Stimulated activated naive CD8-positive, alpha-beta T cell treated with anti-CD3 and anti-CD28 coated beads, Interleukin-15, Interleukin-2, amounts not matched to agents 100 ng/mL and 50 ng/mL, for 24 hours (primary cell): ENCODE data around the gene CLIC2.
"Not testable (repeated sequence)": the region's sequence is repeated elsewhere in the genome, so short reads cannot be mapped to it uniquely, and the experiment has no call there.

Experiments used
- H3K27ac Mint-ChIP-seq: one replicate; pipeline ENCODE4 v1.8.0; 2021; ENCODE audit warnings: mild to moderate bottlenecking, mixed read lengths
- H3K27me3 Mint-ChIP-seq: one replicate; pipeline ENCODE4 v1.8.0; 2021; ENCODE audit warnings: mixed read lengths
- H3K36me3 Mint-ChIP-seq: one replicate; pipeline ENCODE4 v1.8.0; 2021; ENCODE audit warnings: low read depth, mixed read lengths
- H3K4me1 Mint-ChIP-seq: one replicate; pipeline ENCODE4 v1.8.0; 2021; ENCODE audit warnings: low read depth, mixed read lengths
- H3K4me3 Mint-ChIP-seq: one replicate; pipeline ENCODE4 v1.8.0; 2021; ENCODE audit warnings: mild to moderate bottlenecking, mixed read lengths
- H3K9me3 Mint-ChIP-seq: one replicate; pipeline ENCODE4 v1.8.0; 2021; ENCODE audit warnings: mixed read lengths

The CLIC2 gene

DNA sequence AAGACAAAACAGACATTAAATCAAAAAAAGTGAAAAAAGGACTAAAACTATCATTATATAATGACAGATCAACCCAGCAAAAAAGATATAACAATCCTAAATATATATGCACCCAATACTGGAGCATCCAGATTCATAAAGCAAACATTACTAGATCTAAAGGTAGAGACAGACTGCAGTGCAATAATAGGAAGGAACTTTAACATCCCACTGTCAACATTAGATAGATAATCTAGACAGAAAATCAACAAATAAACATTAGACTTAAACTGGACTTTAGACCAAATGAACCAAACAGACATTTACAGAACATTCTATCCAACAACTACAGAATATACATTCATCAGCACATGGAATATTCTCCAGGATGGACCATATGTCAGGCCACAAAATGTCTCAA, 40.6 kb downstream of the CLIC2 start:
- H3K27ac Mint-ChIP-seq: no peak overlapping the region
- H3K27me3 Mint-ChIP-seq: no peaks in the 10 kb centered on the region
- H3K4me1 Mint-ChIP-seq: no peaks in the 10 kb centered on the region
- no peak overlapping the region for H3K4me3 Mint-ChIP-seq
- H3K36me3 Mint-ChIP-seq: no peaks in the 10 kb centered on the region
- no peaks in the 10 kb centered on the region for H3K9me3 Mint-ChIP-seq

DNA sequence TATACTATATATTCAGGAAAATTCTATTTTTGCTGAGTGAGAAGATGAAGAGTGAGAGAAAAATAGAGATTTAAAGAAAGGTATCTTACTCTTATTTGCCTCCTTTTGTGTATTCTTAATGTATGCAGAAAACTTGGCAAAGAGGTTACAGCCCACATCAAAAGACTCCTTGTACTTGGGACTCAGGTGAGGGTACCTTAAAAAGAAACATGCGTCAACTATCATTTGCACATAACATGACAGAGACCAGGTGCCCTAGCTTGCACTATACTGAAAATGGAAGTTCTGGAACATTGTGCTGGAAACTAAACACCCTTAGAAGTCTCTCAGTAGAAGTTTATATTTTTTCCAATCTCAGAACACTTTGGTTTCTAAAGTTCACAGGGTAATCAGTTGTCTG, 54.5 kb downstream of the CLIC2 start:
- no peaks in the 10 kb centered on the region for H3K36me3 Mint-ChIP-seq
- H3K27ac Mint-ChIP-seq: no peak overlapping the region
- H3K27me3 Mint-ChIP-seq: no peaks in the 10 kb centered on the region
- no peak overlapping the region for H3K4me3 Mint-ChIP-seq
- no peaks in the 10 kb centered on the region for H3K9me3 Mint-ChIP-seq
- peaks cover 10% of the 10 kb centered on the region for H3K4me1 Mint-ChIP-seq

DNA sequence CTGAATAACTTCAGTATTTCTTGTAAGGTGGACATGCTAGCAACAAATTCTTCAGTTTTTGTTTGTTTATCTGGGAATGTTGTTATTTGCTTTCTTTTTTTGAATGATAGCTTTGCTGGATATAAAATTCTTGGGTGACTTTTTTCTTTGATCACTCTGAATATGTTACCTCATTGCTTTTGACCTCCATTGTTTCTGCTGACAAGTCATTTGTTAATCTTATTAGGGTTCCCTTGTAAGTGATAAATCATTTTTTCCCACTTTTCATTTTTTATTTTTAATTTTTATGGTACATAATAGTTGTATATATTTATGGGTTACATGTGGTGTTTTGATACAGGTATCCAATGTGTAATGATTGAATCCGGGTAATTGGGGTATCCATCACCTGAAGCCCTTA, 63.4 kb downstream of the CLIC2 start:
- Mint-ChIP-seq H3K4me3 (no peak overlapping the region), H3K4me1 (no peaks in the 10 kb centered on the region), H3K27ac (no peak overlapping the region), H3K9me3 (peaks cover 4% of the 10 kb centered on the region), H3K27me3 (no peaks in the 10 kb centered on the region), H3K36me3 (no peaks in the 10 kb centered on the region)

DNA sequence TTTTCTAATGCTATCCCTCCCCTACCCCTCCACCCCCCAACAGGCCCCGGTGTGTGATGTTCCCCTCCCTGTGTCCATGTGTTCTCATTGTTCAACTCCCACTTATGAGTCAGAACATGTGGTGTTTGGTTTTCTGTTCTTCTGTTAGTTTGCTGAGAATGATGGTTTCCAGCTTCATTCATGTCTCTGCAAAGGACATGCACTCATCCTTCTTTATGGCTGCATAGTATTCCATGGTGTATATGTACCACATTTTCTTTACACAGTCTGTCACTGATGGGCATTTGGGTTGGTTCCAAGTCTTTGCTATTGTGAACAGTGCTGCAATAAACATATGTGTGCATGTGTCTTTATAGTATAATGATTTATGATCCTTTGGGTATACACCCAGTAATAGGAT, 66.4 kb downstream of the CLIC2 start:
- H3K4me3 Mint-ChIP-seq, H3K36me3 Mint-ChIP-seq, H3K9me3 Mint-ChIP-seq, H3K27me3 Mint-ChIP-seq, H3K27ac Mint-ChIP-seq, H3K4me1 Mint-ChIP-seq: not testable (repeated sequence)

DNA sequence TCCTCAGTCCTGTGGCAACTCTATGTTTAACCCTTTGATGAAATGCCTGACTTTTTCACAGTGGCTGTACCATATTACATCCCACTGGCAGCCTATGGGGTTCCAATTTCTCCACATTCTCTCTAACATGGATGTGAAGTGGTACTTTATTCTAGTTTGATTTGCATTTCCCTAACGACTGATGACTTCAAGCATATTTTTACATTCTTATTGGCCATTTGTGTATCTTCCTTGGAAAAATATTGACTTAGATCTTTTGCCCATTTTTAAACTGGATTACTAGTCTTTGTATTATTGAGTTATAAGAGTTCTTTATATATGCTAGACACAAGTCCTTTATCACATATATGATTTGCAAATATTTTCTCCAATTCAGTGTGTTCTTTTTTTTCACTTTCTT, 68.0 kb downstream of the CLIC2 start:
- Mint-ChIP-seq H3K4me1 (peaks cover 21% of the 10 kb centered on the region), H3K27me3 (no peaks in the 10 kb centered on the region), H3K36me3 (peaks cover 2% of the 10 kb centered on the region), H3K9me3 (peaks cover 2% of the 10 kb centered on the region), H3K4me3 (no peak overlapping the region), H3K27ac (no peak overlapping the region)

DNA sequence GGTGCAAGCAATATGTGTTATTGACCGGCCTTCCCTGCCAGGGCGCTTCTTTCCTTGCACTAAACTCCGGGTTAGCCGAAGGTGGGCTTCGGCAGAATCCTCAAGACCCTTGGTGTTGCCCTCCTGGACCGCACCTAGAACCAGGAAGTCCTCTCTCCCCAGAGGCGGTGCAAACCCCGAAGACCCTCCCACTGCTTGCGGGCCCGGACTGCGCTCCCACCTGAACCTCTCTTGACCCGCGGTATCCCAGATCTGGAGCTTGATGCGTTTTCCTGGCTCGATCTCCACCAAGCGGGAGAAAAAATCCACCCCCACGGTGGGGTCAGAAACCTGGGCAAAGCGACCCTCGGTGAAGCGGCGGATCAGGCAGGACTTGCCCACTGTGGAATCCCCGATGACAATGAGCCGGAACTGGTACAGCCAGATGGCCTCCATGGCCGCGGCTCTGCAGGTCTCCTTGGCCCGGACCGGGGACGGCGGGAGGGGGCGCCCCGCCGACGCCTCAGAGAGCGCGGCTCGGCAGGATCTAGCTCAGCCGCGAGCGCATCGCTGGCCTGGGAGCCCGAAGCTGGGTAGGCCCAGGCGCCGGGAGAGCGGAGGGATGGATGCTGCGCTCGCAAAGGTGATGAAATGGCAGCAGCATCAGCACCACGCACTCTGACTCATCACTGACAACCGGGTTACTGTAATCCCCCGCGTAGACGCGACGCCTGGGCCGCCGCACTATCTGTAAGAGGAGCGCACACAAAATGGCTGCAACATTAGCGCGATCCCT, 70.4 kb downstream of the CLIC2 start, which contains the start of gene RAB39B:
RAB39B (minus strand) TSS at position 638 of the 775 bp plus-strand sequence; CDS start at position 435, 203 bp downstream.
- Mint-ChIP-seq H3K4me1 (peaks cover 21% of the 10 kb centered on the region), H3K27ac (peak within 1 kb of the TSS; percentile 88), H3K9me3 (no peaks in the 10 kb centered on the region), H3K27me3 (no peaks in the 10 kb centered on the region), H3K36me3 (peaks cover 16% of the 10 kb centered on the region), H3K4me3 (peak within 1 kb of the TSS; percentile 79)

DNA sequence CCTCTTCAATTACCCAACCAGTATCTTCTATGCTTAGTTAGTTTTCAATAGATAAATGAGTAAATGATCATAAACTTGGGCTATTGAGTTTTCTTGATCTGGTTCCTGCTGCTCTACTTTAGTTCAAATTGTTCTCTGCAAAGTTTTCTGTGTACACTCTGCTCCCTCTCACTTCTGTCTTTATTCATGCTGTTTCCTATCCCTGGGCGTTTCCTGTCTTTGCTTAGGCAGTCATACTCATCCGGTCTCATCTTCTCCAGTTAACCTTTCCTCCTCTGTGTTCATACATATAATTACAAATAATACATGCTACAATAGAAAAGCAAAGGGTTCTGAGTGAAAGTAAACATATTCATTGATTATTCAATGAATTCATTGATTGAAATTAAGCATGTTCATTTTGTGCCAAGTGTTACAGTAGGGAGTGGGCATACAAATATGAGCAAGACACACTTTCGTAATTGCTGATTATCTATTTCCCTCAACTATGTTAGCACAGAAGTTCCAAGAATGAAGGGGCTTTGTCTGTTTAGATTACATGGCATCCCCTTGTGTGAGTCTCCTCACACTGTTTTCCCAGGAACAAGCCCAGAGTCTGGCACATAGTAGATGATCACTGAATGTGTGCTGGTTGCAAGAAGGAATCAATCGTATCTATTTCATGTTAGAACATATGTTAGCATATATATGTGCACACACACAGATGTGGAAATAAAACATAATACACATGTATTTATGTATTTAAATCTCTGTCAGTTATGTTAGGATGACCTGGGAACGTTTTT, 71.3 kb downstream of the CLIC2 start:
- Mint-ChIP-seq H3K4me1 (peaks cover 21% of the 10 kb centered on the region), H3K27ac (peak overlapping the region; percentile 63), H3K9me3 (no peaks in the 10 kb centered on the region), H3K4me3 (peak overlapping the region; percentile 79), H3K27me3 (no peaks in the 10 kb centered on the region), H3K36me3 (peaks cover 16% of the 10 kb centered on the region)

DNA sequence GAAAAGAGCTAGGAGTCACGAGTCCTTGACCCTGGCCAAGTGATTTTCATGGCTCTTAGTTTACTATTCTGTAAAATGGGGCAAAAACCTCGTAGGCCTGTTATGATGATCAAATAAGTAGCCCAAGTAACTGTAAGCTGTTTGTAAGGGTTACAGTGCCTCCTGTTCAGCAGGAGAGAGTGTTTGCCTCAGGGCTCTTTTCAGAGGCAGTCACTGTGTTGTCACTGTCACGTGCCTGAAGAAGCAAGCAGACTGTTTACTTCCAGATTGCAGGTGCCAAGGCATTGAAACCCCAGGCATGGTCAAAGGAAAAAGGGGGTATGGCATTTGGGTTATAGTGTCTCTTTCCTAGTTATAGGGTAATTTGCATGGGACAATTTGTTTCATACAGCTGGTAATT, 74.7 kb downstream of the CLIC2 start:
- no peaks in the 10 kb centered on the region for H3K27me3 Mint-ChIP-seq
- H3K4me1 Mint-ChIP-seq: peaks cover 19% of the 10 kb centered on the region
- H3K36me3 Mint-ChIP-seq: peaks cover 16% of the 10 kb centered on the region
- H3K9me3 Mint-ChIP-seq: no peaks in the 10 kb centered on the region
- H3K4me3 Mint-ChIP-seq: no peak overlapping the region
- no peak overlapping the region for H3K27ac Mint-ChIP-seq

DNA sequence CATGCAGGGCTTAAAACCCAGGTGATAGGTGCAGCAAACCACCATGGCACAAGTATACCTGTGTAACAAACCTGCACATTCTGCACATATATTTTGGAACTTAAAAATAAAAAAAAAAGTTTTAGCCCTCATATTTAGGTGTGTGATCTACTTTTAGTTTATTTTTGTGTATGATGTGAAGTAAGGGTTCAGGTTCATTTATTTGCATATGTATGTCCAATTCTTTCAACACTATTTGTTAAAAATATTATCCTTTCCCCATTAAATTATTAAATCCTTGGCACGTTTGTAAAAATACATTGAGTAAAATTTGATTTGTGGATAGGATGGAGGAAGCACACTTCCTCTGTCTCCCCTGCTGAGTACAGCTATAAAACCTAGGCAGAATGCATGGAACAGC, 83.0 kb downstream of the CLIC2 start:
- no peaks in the 10 kb centered on the region for H3K9me3 Mint-ChIP-seq

DNA sequence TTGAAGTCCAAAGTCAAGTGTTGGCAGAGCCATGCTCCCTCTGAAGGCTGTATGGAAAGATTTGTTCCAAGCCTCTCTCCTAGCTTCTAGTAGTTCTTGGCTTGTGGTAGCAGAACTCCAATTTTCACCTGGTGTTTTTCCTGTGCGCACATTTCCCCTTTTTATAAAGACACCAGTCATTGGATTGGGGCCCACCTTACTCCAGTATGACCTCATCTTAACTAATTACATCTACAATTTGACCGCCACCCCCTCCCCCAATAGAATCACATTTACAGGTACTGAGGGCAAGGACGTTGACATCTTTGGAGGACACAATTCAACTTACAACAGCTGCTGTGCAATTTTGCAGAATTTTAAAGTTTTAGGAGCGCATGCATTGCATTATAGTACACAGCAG, 86.9 kb downstream of the CLIC2 start:
- no peak overlapping the region for H3K4me3 Mint-ChIP-seq
- no peaks in the 10 kb centered on the region for H3K27me3 Mint-ChIP-seq
- H3K27ac Mint-ChIP-seq: no peak overlapping the region
- H3K36me3 Mint-ChIP-seq: no peaks in the 10 kb centered on the region
- no peaks in the 10 kb centered on the region for H3K9me3 Mint-ChIP-seq
- peaks cover 7% of the 10 kb centered on the region for H3K4me1 Mint-ChIP-seq

More for the DNA sequence above, 83.0 kb downstream of the CLIC2 start:
- no peak overlapping the region for H3K27ac Mint-ChIP-seq
- no peaks in the 10 kb centered on the region for H3K27me3 Mint-ChIP-seq
- peaks cover 7% of the 10 kb centered on the region for H3K4me1 Mint-ChIP-seq
- no peaks in the 10 kb centered on the region for H3K36me3 Mint-ChIP-seq
- no peak overlapping the region for H3K4me3 Mint-ChIP-seq

DNA sequence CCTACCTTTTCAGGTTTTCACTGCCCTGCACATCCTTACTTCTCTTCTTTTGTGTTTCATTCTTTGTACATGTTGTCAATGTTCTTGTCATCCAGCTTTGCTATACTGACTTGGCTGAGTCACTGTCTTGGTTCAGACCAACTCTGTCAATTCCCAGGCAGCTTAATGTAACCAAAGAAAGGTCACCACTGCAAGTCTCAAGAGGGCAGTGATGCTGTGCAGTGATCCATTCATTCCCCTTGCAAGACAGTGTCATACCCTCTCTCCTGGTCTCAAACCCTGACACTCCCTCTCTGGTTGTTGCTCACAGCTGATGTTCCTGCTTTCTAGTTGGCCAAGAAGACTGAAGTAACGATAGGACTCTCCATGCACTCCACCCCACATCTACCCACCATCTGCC, 87.7 kb downstream of the CLIC2 start:
- Mint-ChIP-seq H3K36me3 (no peaks in the 10 kb centered on the region), H3K9me3 (no peaks in the 10 kb centered on the region), H3K27ac (no peak overlapping the region), H3K4me3 (no peak overlapping the region), H3K4me1 (peaks cover 7% of the 10 kb centered on the region), H3K27me3 (no peaks in the 10 kb centered on the region)

DNA sequence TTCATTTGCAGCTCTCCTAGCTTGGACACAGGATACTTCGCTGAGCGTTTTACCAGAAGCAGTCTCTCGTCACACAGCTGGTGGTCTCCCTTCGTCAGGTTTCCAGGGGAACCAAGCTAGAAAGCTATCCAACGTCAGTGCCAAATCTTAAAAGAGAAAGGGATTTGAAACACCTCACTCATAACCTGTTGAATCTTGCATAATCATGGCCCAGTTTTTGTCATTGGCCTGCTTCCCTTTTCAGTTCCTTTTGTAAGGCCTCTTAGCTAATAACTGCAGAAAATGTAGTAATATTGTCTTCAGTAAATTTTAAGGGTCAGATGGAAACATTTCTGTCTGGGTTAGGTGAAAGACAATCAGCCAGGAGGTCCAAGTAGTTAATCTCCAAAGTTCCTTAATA, 92.1 kb downstream of the CLIC2 start:
- H3K4me1 Mint-ChIP-seq: peaks cover 7% of the 10 kb centered on the region
- no peak overlapping the region for H3K27ac Mint-ChIP-seq
- peaks cover 11% of the 10 kb centered on the region for H3K36me3 Mint-ChIP-seq
- H3K4me3 Mint-ChIP-seq: no peak overlapping the region
- no peaks in the 10 kb centered on the region for H3K27me3 Mint-ChIP-seq
- no peaks in the 10 kb centered on the region for H3K9me3 Mint-ChIP-seq

DNA sequence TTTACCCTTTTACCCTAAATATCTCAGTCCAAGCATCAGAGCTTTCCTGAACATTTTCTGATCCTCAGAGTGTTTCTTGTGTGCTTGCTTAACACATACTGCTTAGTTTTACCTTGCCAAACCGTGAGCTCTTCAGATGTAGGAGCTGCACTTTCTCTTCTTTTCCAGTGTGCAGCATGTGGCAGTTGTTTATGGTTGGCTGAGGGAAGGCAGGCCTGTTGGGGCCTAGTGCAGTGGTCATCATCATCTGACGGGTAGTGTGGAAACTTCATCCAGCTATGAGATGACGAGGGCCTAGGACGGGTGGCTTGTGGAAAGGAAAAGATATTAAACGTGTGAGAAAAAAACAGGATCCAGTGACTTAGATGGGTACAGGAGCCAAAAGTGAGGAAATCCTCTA, 96.7 kb downstream of the CLIC2 start:
- Mint-ChIP-seq H3K9me3 (no peaks in the 10 kb centered on the region), H3K4me3 (no peak overlapping the region), H3K27ac (no peak overlapping the region), H3K36me3 (peaks cover 32% of the 10 kb centered on the region), H3K4me1 (no peaks in the 10 kb centered on the region), H3K27me3 (no peaks in the 10 kb centered on the region)

DNA sequence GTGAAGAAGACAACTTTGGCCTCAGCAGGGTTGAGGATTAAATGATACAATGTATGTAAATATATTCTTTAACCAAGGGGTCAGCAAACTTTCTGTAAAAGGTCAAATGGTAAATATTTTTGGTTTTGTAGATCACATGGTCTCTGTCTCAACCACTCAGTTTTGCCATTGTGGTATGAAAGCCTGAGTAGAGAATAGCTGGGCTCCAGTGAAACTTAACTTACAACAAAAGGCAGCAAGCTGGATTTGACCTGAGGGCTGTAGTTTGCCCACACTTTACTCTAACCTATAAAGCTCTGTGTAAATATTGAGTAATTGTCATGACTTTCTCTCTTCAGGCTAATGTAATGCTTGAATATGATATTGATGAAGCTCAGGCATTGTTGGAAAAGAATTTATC, 98.5 kb downstream of the CLIC2 start:
- Mint-ChIP-seq H3K9me3 (no peaks in the 10 kb centered on the region), H3K4me1 (peaks cover 4% of the 10 kb centered on the region), H3K4me3 (no peak overlapping the region), H3K27ac (no peak overlapping the region), H3K27me3 (no peaks in the 10 kb centered on the region), H3K36me3 (peaks cover 42% of the 10 kb centered on the region)

DNA sequence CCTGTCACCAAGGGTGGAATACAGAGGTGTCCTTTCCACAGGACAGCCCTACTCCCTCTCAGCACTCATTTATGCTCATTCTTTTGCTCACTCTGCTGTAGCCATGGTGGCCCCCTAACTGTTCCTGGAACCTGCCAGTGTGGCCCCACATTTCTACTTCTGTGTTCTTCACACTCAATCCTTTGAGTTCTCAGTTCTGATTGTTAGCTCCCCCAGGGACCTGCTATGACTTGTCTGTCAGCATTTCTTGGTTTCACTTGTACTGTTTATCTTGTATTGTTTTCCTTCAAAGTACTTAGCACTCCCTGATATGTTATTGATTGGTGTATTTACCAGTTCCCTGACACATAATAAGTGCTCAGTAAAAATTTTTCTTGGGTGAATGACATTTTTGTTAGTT, 103.3 kb downstream of the CLIC2 start:
- Mint-ChIP-seq H3K4me3 (no peak overlapping the region), H3K27me3 (no peaks in the 10 kb centered on the region), H3K4me1 (peaks cover 5% of the 10 kb centered on the region), H3K9me3 (no peaks in the 10 kb centered on the region), H3K27ac (no peak overlapping the region), H3K36me3 (peaks cover 50% of the 10 kb centered on the region)
